C4-2B (cell line): ENCODE measurements around the gene NUDT1.

Experiments
- ZFX ChIP-seq: fragments of 450-650 bp; IDR thresholded peaks from 2 replicates; pipeline ENCODE4 v1.6.1; 2017
- TF ChIP-seq, protein P1 (sequence below): fragments of 450-650 bp; conservative IDR thresholded peaks from 2 replicates; pipeline ENCODE4 v1.5.1; 2017; ENCODE audit warnings: mild to moderate bottlenecking

DNA sequence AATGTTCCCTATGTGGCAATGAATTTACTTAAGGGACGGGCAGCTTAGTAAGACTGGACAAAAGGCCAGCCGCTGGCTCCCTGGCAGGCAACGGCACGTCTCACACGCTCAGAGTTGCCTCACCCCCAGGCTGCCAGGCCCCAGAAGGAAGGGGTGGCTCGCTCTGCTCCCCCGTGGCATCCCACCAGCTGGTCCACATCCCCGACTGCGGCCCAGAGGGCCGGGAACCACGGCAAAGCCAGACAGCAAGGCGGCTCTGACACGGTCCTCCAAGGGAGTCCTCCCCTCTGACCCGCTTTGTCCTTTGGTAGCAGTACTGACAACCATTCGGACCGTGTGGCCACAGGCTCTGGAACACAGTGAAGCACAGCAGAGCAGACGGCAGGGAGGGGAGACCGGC lies 34.1 kb downstream of the NUDT1 start:
- TF ChIP-seq, protein P1, sequence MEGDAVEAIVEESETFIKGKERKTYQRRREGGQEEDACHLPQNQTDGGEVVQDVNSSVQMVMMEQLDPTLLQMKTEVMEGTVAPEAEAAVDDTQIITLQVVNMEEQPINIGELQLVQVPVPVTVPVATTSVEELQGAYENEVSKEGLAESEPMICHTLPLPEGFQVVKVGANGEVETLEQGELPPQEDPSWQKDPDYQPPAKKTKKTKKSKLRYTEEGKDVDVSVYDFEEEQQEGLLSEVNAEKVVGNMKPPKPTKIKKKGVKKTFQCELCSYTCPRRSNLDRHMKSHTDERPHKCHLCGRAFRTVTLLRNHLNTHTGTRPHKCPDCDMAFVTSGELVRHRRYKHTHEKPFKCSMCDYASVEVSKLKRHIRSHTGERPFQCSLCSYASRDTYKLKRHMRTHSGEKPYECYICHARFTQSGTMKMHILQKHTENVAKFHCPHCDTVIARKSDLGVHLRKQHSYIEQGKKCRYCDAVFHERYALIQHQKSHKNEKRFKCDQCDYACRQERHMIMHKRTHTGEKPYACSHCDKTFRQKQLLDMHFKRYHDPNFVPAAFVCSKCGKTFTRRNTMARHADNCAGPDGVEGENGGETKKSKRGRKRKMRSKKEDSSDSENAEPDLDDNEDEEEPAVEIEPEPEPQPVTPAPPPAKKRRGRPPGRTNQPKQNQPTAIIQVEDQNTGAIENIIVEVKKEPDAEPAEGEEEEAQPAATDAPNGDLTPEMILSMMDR = no peak
- TF ChIP-seq ZFX = no peak
